Esophagus mucosa (tissue), 1 donor: ENCODE results near the gene ADD1. TPM values are rescaled to one million over a fixed set of nuclear protein-coding genes. Genes with fewer than 3 reads are reported as not detected.

Experiments
- ATAC-seq: fragments of 200-7000 bp; cut with Tn5 transposase; one replicate; pipeline ENCODE4 v1.9.1; 2020
- total RNA-seq: library from RNA; stranded (reverse); gene quantifications from one replicate; pipeline ENCODE4 v1.2.4, GENCODE V29; 2023
- donor health status: DM: yes; HTN: yes; CAD: no.

ADD1 gene
- 133 TPM for total RNA-seq

DNA sequence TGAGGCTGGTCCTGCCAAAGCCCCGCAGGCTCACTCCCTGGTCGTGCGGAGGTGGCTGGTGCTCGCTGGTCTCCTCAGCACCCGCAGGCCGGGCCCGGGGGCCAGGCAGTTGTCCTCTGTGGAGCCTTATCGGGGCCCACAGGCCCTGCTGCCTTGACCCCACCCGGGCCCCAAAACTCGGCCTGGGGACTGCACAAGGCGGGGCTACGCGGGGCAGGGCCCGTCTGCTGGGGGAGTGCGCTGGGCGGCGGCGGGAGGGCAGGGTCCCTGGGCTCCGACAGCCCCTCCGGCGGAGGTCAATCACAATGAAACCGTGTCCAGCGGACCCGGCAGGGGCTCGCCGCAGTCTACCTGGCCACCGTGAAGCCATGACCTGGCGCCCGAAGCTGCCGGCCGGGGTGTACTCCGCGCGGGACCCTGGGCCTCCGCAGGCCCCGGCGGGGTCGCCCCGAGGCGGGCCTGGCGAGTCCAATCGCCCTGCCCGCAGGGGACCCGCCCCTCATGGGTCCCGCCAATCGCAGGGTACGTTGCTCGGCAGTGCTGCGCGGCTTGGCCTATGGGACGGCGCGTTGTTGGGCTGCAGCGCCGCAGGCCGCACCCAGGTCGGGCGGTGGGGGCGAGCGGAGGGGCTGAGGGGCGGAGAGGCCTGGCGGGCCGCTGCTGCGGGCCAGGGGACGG, at the start of gene ADD1:
Gene ADD1, plus strand, starts transcription at position 582 of the 678 bp plus-strand sequence. CDS start 32,072 bp downstream, outside the sequence.
- ATAC-seq = peak; percentile 99

DNA sequence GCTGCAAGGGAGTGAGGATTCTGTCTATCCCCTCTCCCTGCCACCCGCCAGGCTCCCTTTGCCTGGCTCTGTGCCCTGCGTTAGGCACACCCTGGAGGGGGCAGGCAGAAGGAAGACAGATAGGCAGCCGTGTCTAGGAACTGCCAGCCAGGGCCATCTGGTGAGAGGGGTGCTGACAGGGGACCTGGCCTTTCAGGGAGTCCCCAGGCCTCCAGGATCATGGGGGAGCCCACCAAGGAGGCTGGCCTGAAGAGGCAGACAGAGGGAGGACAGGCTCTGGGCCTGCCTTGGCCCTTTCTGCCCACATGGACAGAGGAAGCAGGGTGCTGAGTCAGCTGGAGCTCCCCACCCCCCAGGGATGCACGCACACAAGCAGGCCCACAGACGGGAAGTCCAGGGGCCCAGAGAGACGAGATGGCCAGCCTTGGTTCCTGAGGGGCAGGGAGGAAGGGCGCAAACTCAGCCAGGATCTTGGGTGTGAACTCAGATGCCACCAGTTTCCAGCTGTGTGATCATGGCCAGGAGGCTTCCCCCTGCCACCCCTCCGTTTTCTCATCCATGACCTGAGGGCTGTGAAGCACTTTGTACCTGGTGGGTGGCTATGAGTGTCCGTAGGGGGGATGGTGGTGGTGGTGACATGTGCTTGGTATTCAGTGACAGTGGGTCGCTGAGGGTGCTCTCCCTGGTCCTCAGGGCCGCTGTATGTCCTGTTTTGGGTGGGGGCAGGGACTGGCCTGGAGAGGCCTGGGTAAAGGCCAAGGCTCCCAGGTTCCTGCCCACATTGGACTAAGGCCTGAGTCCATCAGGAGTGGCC, 49.0 kb upstream of the ADD1 start:
- no peak for ATAC-seq

GRCh38 chr4:2795300-2795892, 48.2 kb upstream of the ADD1 start:
- ATAC-seq = no peak

GRCh38 chr4:2795893-2796848, 47.5 kb upstream of the ADD1 start:
- ATAC-seq = peak; percentile 64

DNA sequence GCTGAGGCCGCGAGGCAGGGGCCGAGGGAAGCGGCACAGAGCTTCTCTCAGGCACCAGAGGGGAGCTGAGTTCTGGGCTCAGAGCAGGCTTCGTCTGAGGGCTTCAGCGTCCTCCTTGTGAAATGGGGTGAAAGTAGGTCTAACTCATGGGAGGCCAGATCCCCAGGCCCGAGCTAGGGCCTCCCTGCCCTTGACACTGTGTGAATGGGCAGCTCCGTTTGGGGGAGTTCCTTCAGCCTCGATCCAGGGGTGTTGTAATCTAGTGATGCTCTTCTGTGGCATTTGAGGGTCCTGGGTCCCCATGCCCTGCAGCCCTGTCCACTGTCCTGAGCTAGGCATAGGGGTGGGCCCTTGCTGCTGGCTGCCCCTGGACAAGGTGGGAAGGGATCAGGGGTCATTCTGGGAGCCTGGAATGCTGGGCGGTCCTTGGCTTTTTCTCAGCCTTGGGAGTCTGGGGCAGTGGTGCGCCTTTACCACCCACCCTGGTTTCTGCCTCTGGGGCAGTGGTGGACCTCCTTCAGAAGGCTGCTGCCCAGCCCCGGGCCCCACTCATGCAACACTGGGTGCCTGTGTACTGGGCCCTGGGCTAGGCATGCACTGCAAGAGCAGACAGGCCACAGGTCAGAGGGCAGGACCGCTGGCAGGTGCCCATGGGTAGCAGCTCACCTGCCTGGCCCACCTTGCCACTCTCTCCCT, 46.6 kb upstream of the ADD1 start:
- ATAC-seq = no peak

DNA sequence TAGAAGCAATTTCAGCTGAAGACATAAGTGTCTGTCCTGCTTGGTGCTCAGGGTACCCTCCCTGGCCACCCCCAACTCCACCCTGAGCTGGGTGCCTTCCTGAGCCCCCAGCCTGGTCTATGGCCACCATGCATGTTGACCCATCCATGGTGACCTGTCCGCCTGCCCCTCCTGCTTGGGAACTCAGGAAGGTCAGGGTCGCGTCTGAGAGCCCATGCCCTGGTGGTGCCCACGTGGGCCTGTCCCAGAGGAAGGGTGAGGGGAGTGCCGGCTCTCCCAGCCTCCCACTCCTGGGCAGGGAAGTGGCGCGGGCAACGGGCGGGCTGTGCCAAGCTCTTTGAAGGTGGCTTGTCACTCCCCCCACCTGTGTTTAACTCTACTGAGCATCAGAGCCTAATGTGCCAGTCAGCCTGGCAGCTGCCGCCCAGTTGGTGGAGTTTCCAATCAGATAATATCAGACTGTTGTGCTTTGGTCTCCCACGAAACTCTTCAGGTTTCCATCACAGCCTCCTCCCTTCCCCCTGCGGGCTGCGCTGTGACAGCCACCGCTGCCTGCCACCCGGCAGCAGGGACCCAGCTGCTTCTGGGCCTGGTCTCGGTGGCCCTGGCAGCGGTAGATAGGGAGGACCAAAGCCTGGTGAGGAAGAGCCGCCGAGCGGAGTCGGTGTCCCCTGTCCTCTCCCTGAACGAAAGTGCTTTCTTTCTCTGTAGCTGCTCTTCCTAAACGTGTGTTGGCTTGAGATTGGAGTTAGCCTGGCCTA, 45.9 kb upstream of the ADD1 start:
- ATAC-seq = no peak

GRCh38 chr4:2798399-2799223, 45.0 kb upstream of the ADD1 start:
- ATAC-seq = peak; percentile 77

GRCh38 chr4:2799224-2799911, 44.3 kb upstream of the ADD1 start:
- no peak for ATAC-seq

DNA sequence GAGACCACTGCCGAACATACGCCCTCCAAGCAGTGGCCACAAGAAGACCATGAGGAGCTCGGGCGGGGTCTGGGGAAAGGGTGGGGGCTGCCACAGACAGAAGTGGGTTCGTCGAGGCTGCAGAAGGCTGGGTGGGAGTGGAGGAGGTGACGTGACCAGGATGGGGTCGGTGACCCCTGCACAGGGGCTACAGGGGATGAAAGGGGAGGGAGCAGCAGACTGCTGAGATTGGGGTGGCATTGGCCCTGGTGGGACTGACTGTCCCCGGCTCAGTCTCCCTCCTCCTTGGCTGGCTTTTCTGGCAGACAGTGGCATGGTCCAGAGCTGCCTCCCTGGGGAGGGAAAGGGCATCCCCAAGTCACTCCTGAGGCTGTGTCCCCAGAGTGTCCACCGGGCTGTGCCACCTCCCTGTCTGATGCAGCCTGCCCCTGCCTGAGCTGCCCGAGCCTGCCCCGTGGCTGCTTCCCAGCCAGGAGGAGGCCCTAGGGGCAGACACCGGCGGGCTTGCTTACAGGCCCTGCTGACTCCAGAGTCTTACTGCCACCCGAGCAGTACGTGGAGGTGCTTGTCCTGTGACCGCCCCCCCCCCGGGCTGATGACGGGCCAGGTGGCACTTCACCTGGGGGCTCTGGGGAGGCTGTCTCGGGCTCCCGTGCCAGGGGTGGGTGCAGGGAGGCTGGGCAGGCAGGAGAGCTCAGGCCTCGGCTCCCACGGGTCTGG, 43.5 kb upstream of the ADD1 start:
- ATAC-seq = no peak

DNA sequence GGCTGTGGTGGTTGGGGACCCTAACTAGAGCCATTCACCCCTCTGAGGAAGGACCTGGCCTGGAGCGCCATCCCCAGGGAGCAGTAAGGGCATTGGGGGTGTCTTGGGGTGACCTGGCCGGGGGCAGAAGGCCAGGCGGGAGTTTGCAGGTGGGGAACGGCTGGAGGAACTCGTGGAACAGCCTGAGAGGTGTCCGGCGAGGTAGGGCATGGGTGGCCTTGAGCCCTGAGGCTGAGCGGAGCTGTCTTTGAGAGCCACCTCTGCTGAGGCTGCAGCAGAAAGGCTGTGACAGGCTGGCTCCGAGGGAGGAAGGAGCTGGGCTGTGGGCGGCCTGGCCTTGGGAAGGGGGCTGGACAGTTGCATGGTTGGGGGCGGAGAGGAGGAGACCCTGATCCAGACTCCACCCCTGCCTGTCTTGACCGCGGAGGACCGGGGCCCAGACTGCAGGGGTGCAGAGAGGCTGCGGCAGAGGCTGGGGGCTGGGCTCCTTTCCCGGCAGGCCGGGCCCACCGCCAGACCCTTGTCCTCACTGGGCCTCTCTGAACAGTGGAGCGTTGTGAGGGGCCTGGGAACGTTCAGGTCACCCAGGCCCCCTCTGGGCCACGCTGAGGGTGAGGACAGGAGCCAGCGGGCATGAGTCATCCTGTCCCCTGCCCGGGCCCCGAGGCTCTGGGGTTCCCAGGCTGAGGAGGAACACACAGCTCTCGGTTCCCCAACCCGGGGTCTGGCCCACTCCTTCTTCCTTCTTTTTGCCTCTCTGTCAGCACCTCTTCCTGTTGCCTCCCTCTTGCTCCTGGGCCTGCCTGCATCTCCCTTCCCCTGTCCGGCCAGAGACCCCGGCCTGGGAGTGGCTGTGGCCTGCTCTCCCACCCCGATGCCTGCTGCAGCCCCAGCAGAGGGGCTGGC, 42.7 kb upstream of the ADD1 start:
- ATAC-seq = no peak

DNA sequence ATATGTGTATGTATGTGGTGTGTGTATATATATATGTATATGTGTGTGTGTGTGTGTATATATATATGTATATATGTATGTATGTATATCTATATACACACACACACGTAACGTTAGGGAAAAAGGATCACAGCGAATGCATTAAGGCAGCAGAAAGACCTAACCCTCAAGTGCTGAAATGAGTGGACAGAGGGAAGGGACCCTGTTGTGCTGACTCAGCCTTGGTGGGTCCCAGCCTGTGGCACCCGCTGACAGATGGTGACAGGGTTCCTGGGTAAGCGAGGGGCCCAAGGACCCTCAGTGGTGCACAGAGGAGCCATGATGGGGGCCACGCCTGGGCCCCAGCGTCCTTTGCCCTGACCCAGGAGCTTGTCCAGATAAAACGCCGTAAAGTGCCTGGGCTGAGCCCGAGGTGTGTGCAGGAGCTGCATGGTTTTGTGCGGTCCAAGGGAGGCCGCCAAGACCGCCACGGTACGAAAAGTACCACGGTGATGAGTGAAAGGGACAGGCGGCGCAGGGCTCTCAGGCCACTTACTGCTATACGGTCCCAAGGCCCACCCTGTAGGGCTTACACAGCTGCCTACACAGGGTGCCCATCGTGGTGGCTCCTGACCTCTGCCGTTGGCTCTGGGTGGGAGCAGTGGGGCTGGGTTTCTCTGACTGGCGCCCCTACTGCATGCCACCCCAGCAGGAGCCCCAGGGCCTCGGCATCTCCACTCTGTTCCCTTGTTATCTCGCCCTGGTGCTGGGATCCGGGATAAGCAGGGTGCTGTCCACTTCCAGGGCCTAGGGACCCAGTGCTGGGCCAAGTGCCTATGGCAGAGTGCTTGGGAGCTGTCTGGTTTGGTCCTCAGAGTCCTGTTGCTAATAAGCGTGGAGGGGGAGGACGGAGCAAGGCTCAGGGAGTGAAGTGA, 40.8 kb upstream of the ADD1 start:
- ATAC-seq = no peak

DNA sequence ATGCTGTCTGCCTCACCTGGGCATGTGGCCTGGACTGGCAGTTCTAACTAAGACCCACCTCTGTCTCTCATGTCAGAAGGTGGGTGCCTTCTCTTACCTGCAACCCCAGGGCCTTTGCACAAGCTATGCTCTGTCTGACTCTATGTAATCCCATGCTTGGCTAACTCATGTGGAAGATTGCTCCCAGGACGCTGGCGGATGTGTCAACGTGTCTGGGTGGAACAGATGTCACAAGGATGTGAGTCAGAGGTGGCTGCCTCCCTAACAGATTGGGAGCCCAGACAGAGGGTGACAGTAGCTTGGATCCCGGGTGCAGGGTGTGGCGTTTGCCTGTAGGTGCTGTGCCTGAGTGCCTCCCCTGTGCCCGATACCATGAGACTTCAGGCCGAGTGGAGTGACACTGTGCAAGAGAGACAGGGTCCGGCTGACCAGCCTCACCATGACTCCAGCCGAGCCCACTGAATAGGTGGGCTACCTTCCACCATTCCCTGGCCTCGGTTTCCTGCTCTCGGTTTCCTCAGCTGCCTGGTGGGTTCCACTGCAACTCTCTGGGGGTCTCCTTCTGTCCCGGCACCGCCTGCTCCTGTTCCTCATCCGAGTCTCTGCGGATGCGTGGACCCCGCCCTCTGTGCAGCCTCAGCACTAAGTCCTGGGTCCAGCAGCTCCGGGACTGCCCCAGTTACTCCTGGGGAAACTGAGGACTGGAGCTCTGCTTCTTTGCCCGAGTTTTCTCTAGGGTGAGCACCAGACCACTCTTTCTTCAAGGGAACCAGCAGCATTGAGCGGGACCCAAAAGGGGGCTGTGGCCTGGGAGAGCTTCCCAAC, 39.8 kb upstream of the ADD1 start:
- peak; percentile 69 for ATAC-seq

GRCh38 chr4:2804449-2804972, 39.1 kb upstream of the ADD1 start:
- no peak for ATAC-seq

DNA sequence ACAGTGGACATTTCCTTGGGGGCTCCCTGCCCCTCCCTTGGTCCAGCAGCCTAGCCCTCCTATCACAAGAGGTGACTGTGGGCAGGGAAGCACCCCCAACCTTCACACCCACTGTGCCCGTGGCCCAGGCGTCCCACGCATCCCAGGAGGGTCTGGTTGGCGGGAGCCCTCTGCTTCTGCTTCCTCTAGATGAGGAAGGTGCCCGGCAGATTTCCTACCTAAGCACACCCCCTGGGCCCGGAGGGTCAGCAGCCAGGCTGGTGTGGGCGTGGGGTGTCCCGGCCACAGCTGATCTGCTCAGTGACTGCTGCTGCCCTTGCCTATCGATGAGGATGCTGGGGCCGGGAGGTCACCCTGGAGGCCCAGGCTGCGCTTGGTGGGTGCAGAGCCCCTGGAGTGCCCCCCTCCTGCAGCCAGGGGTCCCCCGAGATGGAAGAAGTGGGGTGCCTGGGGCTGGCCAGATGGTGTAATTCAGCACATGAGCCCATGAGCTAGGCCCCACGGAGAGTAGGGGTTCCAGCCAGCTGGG, 38.6 kb upstream of the ADD1 start:
- ATAC-seq = no peak
